ENCODE results near the gene DPYD. TPM values are rescaled to one million over a fixed set of nuclear protein-coding genes. Genes with fewer than 3 reads are reported as not detected.

DPYD gene
- total RNA-seq, 2 experiments from 2014 or later: 62.9 to 63.5 TPM

- no peak overlapping the region for H3K4me3 Mint-ChIP-seq
- no peaks in the 10 kb centered on the region for H3K27me3 Mint-ChIP-seq
- ChIA-PET POLR2A (no interaction called here), CTCF (no interaction called here)
- peaks cover 19% of the 10 kb centered on the region for H3K9me3 Mint-ChIP-seq
- peaks cover 8% of the 10 kb centered on the region for H3K4me1 Mint-ChIP-seq
- DNase-seq: no peak
- H3K36me3 Mint-ChIP-seq (ENCODE audit: low read depth): peaks cover 2% of the 10 kb centered on the region
- no peak overlapping the region for H3K27ac Mint-ChIP-seq
These were observed 761.5 kb downstream of the DPYD start for GRCh38 chr1:97159342-97159741.

GRCh38 chr1:97158691-97159096, 762.1 kb downstream of the DPYD start:
- ChIA-PET POLR2A (no interaction called here), CTCF (no interaction called here)
- H3K4me1 Mint-ChIP-seq: peaks cover 2% of the 10 kb centered on the region
- peaks cover 2% of the 10 kb centered on the region for H3K36me3 Mint-ChIP-seq (ENCODE audit: low read depth)
- no peak for DNase-seq
- H3K27me3 Mint-ChIP-seq: no peaks in the 10 kb centered on the region
- no peak overlapping the region for H3K27ac Mint-ChIP-seq
- H3K9me3 Mint-ChIP-seq: peaks cover 14% of the 10 kb centered on the region
- H3K4me3 Mint-ChIP-seq: no peak overlapping the region

GRCh38 chr1:97157991-97158390, 762.8 kb downstream of the DPYD start:
- no peak overlapping the region for H3K4me3 Mint-ChIP-seq
- peaks cover 9% of the 10 kb centered on the region for H3K9me3 Mint-ChIP-seq
- no peak overlapping the region for H3K27ac Mint-ChIP-seq
- H3K4me1 Mint-ChIP-seq: no peaks in the 10 kb centered on the region
- peaks cover 2% of the 10 kb centered on the region for H3K36me3 Mint-ChIP-seq (ENCODE audit: low read depth)
- POLR2A ChIA-PET: no interaction called here
- CTCF ChIA-PET: no interaction called here
- DNase-seq: no peak
- no peaks in the 10 kb centered on the region for H3K27me3 Mint-ChIP-seq

- ChIA-PET POLR2A (no interaction called here), CTCF (no interaction called here)
- H3K36me3 Mint-ChIP-seq (ENCODE audit: low read depth): no peaks in the 10 kb centered on the region
These were observed 769.2 kb downstream of the DPYD start for GRCh38 chr1:97151651-97152050.

GRCh38 chr1:97145321-97145956, 775.4 kb downstream of the DPYD start:
- Mint-ChIP-seq H3K27me3 (no peaks in the 10 kb centered on the region), H3K4me1 (no peaks in the 10 kb centered on the region), H3K27ac (no peak overlapping the region), H3K9me3 (no peaks in the 10 kb centered on the region), H3K36me3 (ENCODE audit: low read depth) (peaks cover 1% of the 10 kb centered on the region), H3K4me3 (no peak overlapping the region)
- no peak for DNase-seq
- ChIA-PET CTCF (no interaction called here), POLR2A (no interaction called here)

More at GRCh38 chr1:97151651-97152050, 769.2 kb downstream of the DPYD start:
- no peaks in the 10 kb centered on the region for H3K4me1 Mint-ChIP-seq
- H3K4me3 Mint-ChIP-seq: no peak overlapping the region
- DNase-seq: no peak
- no peak overlapping the region for H3K27ac Mint-ChIP-seq
- peaks cover 4% of the 10 kb centered on the region for H3K9me3 Mint-ChIP-seq
- H3K27me3 Mint-ChIP-seq: no peaks in the 10 kb centered on the region

GRCh38 chr1:97144527-97144926, 776.3 kb downstream of the DPYD start:
- peaks cover 1% of the 10 kb centered on the region for H3K36me3 Mint-ChIP-seq (ENCODE audit: low read depth)
- no peak overlapping the region for H3K27ac Mint-ChIP-seq
- H3K4me3 Mint-ChIP-seq: no peak overlapping the region
- no peak for DNase-seq
- no peaks in the 10 kb centered on the region for H3K27me3 Mint-ChIP-seq
- CTCF ChIA-PET: no interaction called here
- POLR2A ChIA-PET: no interaction called here
- H3K4me1 Mint-ChIP-seq: no peaks in the 10 kb centered on the region
- H3K9me3 Mint-ChIP-seq: no peaks in the 10 kb centered on the region

- Mint-ChIP-seq H3K27ac (no peak overlapping the region), H3K4me3 (no peak overlapping the region), H3K27me3 (no peaks in the 10 kb centered on the region), H3K36me3 (ENCODE audit: low read depth) (peaks cover 1% of the 10 kb centered on the region), H3K4me1 (peaks cover 3% of the 10 kb centered on the region), H3K9me3 (no peaks in the 10 kb centered on the region)
- DNase-seq: no peak
- ChIA-PET POLR2A (no interaction called here), CTCF (no interaction called here)
These were observed 777.5 kb downstream of the DPYD start for GRCh38 chr1:97143236-97143882.

GRCh38 chr1:97140611-97141010, 780.2 kb downstream of the DPYD start:
- Mint-ChIP-seq H3K4me1 (peaks cover 3% of the 10 kb centered on the region), H3K27me3 (no peaks in the 10 kb centered on the region), H3K36me3 (ENCODE audit: low read depth) (no peaks in the 10 kb centered on the region), H3K4me3 (no peak overlapping the region), H3K9me3 (no peaks in the 10 kb centered on the region), H3K27ac (no peak overlapping the region)
- DNase-seq: no peak
- CTCF ChIA-PET: no interaction called here
- POLR2A ChIA-PET: no interaction called here

GRCh38 chr1:97139512-97139911, 781.3 kb downstream of the DPYD start:
- H3K4me3 Mint-ChIP-seq: no peak overlapping the region
- CTCF ChIA-PET: no interaction called here
- H3K4me1 Mint-ChIP-seq: peaks cover 3% of the 10 kb centered on the region
- no peak for DNase-seq
- POLR2A ChIA-PET: no interaction called here
- H3K9me3 Mint-ChIP-seq: no peaks in the 10 kb centered on the region
- H3K27ac Mint-ChIP-seq: no peak overlapping the region
- no peaks in the 10 kb centered on the region for H3K36me3 Mint-ChIP-seq (ENCODE audit: low read depth)
- no peaks in the 10 kb centered on the region for H3K27me3 Mint-ChIP-seq

- Mint-ChIP-seq H3K4me1 (peaks cover 3% of the 10 kb centered on the region), H3K9me3 (no peaks in the 10 kb centered on the region), H3K4me3 (no peak overlapping the region), H3K36me3 (ENCODE audit: low read depth) (no peaks in the 10 kb centered on the region), H3K27ac (no peak overlapping the region), H3K27me3 (no peaks in the 10 kb centered on the region)
- POLR2A ChIA-PET: no interaction called here
- CTCF ChIA-PET: interaction anchor here (0.6 kb wide), 1 partner anchor 10 kb away, joined by 3 read pairs; no protein-coding TSS in a partner anchor
- DNase-seq: no peak
These were observed 782.3 kb downstream of the DPYD start for GRCh38 chr1:97138515-97139032.

GRCh38 chr1:97137862-97138514, 782.8 kb downstream of the DPYD start:
- Mint-ChIP-seq H3K9me3 (no peaks in the 10 kb centered on the region), H3K4me1 (peaks cover 3% of the 10 kb centered on the region), H3K36me3 (ENCODE audit: low read depth) (no peaks in the 10 kb centered on the region), H3K27ac (no peak overlapping the region), H3K27me3 (no peaks in the 10 kb centered on the region), H3K4me3 (no peak overlapping the region)
- POLR2A ChIA-PET: interaction anchor here (0.6 kb wide), 1 partner anchor 54 kb away, joined by 3 read pairs; no protein-coding TSS in a partner anchor
- CTCF ChIA-PET: interaction anchor here (0.6 kb wide), 1 partner anchor 9 kb away, joined by 3 read pairs; no protein-coding TSS in a partner anchor
- peak; percentile 38 for DNase-seq

GRCh38 chr1:97136996-97137395, 783.8 kb downstream of the DPYD start:
- no peak for DNase-seq
- Mint-ChIP-seq H3K4me3 (no peak overlapping the region), H3K27me3 (no peaks in the 10 kb centered on the region), H3K36me3 (ENCODE audit: low read depth) (no peaks in the 10 kb centered on the region), H3K4me1 (peaks cover 3% of the 10 kb centered on the region), H3K27ac (no peak overlapping the region), H3K9me3 (no peaks in the 10 kb centered on the region)
- CTCF ChIA-PET: interaction anchor here (1.1 kb wide), 1 partner anchor 12 kb away, joined by 3 read pairs; no protein-coding TSS in a partner anchor
- POLR2A ChIA-PET: no interaction called here

- no peak for DNase-seq
- Mint-ChIP-seq H3K9me3 (no peaks in the 10 kb centered on the region), H3K4me3 (no peak overlapping the region), H3K27ac (no peak overlapping the region), H3K36me3 (ENCODE audit: low read depth) (no peaks in the 10 kb centered on the region), H3K4me1 (peaks cover 3% of the 10 kb centered on the region), H3K27me3 (no peaks in the 10 kb centered on the region)
- ChIA-PET CTCF (interaction anchor here (1.1 kb wide), 1 partner anchor 13 kb away, joined by 3 read pairs; no protein-coding TSS in a partner anchor), POLR2A (no interaction called here)
These were observed 784.9 kb downstream of the DPYD start for GRCh38 chr1:97135972-97136371.

Measured in activated CD4-positive, alpha-beta T cell treated with anti-CD3 and anti-CD28 coated beads, Interleukin-2, amount 10 ng/mL, durations not matched to agents 7 days and 5 days (primary cell).